ENCODE data around the gene CPLANE1. TPM values are rescaled to one million over a fixed set of nuclear protein-coding genes. Genes with fewer than 3 reads are reported as not detected.
"Not testable (repeated sequence)": the region's sequence is repeated elsewhere in the genome, so short reads cannot be mapped to it uniquely, and the experiment has no call there.

Gene CPLANE1
- total RNA-seq, 4 donors from 2014 or later, result 14.0 to 65.2 (median 21.3) TPM

- Histone ChIP-seq H3K27me3 (no peaks in the 10 kb centered on the region), H3K4me3 (no peak overlapping the region), H3K9me3 (no peaks in the 10 kb centered on the region), H3K27ac (peak overlapping the region in 1 of 4 donors; percentile 12), H3K36me3 (peaks cover 0 to 33% (median 0%) of the 10 kb centered on the region in 3 donors), H3K4me1 (peaks cover 0 to 11% (median 0%) of the 10 kb centered on the region in 4 donors)
- TF ChIP-seq POLR2A (IDR thresholded peaks at IDR 0.05) (no peak), CTCF (IDR thresholded peaks at IDR 0.05) (no peak)
- no peak for DNase-seq
Measured at GRCh38 chr5:37109338-37109737, 139.8 kb downstream of the CPLANE1 start.

- Histone ChIP-seq H3K4me1 (no peaks in the 10 kb centered on the region), H3K27ac (no peak overlapping the region), H3K27me3 (no peaks in the 10 kb centered on the region), H3K4me3 (no peak overlapping the region), H3K36me3 (peaks cover 0 to 21% (median 0%) of the 10 kb centered on the region in 3 donors), H3K9me3 (no peaks in the 10 kb centered on the region)
- DNase-seq, result no peak
- TF ChIP-seq POLR2A (IDR thresholded peaks at IDR 0.05) (no peak), CTCF (IDR thresholded peaks at IDR 0.05) (no peak)
Measured at GRCh38 chr5:37103302-37103701, 145.9 kb downstream of the CPLANE1 start.

GRCh38 chr5:37099267-37099666, 149.9 kb downstream of the CPLANE1 start:
- not testable (repeated sequence) for DNase-seq, H3K27ac ChIP-seq, H3K9me3 ChIP-seq, H3K4me3 ChIP-seq, H3K4me1 ChIP-seq, H3K27me3 ChIP-seq, H3K36me3 ChIP-seq

- not testable (repeated sequence) for H3K4me3 ChIP-seq, H3K36me3 ChIP-seq, H3K27ac ChIP-seq, H3K9me3 ChIP-seq, H3K27me3 ChIP-seq
- DNase-seq, result peak in 1 of 3 donors; percentile 67
- H3K4me1 ChIP-seq, result peaks cover 0 to 13% (median under 1%) of the 10 kb centered on the region in 4 donors
Measured at GRCh38 chr5:37093795-37094194, 155.4 kb downstream of the CPLANE1 start.

GRCh38 chr5:37090781-37091180, 158.4 kb downstream of the CPLANE1 start:
- Histone ChIP-seq H3K4me3 (no peak overlapping the region), H3K27ac (no peak overlapping the region), H3K27me3 (no peaks in the 10 kb centered on the region), H3K9me3 (peaks cover 0 to 6% (median 0%) of the 10 kb centered on the region in 4 donors), H3K4me1 (peaks cover 0 to 25% (median 2%) of the 10 kb centered on the region in 4 donors), H3K36me3 (no peaks in the 10 kb centered on the region)
- DNase-seq, result no peak
- no peak for TF ChIP-seq POLR2A (IDR thresholded peaks at IDR 0.05)
- no peak for TF ChIP-seq CTCF (IDR thresholded peaks at IDR 0.05)

GRCh38 chr5:37090123-37090726, 159.0 kb downstream of the CPLANE1 start:
- H3K4me1 ChIP-seq, result peaks cover 0 to 25% (median 2%) of the 10 kb centered on the region in 4 donors
- TF ChIP-seq CTCF (IDR thresholded peaks at IDR 0.05) (no peak), POLR2A (IDR thresholded peaks at IDR 0.05) (no peak)
- no peaks in the 10 kb centered on the region for H3K27me3 ChIP-seq
- no peak for DNase-seq
- no peak overlapping the region for H3K27ac ChIP-seq
- no peaks in the 10 kb centered on the region for H3K36me3 ChIP-seq
- H3K9me3 ChIP-seq, result peaks cover 0 to 6% (median 0%) of the 10 kb centered on the region in 4 donors
- no peak overlapping the region for H3K4me3 ChIP-seq

- DNase-seq, result no peak
- Histone ChIP-seq H3K27ac (no peak overlapping the region), H3K36me3 (no peaks in the 10 kb centered on the region), H3K4me1 (peaks cover 0 to 19% (median 2%) of the 10 kb centered on the region in 4 donors), H3K27me3 (no peaks in the 10 kb centered on the region), H3K9me3 (peaks cover 0 to 6% (median 0%) of the 10 kb centered on the region in 4 donors), H3K4me3 (no peak overlapping the region)
- no peak for TF ChIP-seq CTCF (IDR thresholded peaks at IDR 0.05)
- TF ChIP-seq POLR2A (IDR thresholded peaks at IDR 0.05), result no peak
Measured at GRCh38 chr5:37088009-37088408, 161.2 kb downstream of the CPLANE1 start.
